ENCODE data around the gene FOXK1.

The FOXK1 gene

DNA sequence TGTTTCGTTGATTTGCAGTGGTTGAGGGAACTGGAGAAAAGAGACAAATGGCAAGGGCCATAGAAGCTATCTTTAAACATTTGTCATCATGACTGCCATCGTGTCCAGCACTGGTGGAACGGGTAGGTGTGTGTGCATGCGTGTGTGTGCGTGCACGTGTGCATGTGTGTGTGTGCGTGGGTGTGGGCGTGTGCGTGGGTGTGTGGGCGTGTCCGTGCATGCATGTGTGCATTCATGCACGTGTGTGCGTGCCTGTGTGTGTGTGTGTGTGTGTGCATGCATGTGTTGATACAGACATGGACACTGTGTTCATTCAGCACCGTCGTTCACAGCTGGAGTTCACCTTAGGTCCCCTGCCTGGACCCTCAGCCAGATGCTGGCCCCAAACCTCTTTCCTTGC lies 55.2 kb downstream of the FOXK1 start:
- Histone ChIP-seq H3K9me3 (ENCODE audit: control insufficient read depth, insufficient read depth, low read depth, low read length) (no peaks in the 10 kb centered on the region), H3K4me3 (ENCODE audit: low read depth, low read length) (no peak overlapping the region), H3K4me1 (ENCODE audit: control insufficient read depth, insufficient read depth, low read length) (peaks cover 5% of the 10 kb centered on the region), H3K36me3 (ENCODE audit: control insufficient read depth in 2 of 2, insufficient read depth in 1 of 2, low read length in 2 of 2) (peaks cover 2 to 15% of the 10 kb centered on the region in 2 experiments; a peak in 2 of 3 replicates), H3K27ac (ENCODE audit: extremely low read depth, low read depth, low read length) (no peak overlapping the region)
- CTCF ChIA-PET = interaction anchor here (0.6 kb wide), 1 partner anchor 40 kb away, joined by 3 read pairs; no protein-coding TSS in a partner anchor
- POLR2A ChIA-PET = no interaction called here
- TF ChIP-seq, protein P1, sequence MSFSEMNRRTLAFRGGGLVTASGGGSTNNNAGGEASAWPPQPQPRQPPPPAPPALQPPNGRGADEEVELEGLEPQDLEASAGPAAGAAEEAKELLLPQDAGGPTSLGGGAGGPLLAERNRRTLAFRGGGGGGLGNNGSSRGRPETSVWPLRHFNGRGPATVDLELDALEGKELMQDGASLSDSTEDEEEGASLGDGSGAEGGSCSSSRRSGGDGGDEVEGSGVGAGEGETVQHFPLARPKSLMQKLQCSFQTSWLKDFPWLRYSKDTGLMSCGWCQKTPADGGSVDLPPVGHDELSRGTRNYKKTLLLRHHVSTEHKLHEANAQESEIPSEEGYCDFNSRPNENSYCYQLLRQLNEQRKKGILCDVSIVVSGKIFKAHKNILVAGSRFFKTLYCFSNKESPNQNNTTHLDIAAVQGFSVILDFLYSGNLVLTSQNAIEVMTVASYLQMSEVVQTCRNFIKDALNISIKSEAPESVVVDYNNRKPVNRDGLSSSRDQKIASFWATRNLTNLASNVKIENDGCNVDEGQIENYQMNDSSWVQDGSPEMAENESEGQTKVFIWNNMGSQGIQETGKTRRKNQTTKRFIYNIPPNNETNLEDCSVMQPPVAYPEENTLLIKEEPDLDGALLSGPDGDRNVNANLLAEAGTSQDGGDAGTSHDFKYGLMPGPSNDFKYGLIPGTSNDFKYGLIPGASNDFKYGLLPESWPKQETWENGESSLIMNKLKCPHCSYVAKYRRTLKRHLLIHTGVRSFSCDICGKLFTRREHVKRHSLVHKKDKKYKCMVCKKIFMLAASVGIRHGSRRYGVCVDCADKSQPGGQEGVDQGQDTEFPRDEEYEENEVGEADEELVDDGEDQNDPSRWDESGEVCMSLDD (tag by site-specific recombination; IDR thresholded peaks at IDR 0.05) = no peak
- TF ChIP-seq, protein P2, sequence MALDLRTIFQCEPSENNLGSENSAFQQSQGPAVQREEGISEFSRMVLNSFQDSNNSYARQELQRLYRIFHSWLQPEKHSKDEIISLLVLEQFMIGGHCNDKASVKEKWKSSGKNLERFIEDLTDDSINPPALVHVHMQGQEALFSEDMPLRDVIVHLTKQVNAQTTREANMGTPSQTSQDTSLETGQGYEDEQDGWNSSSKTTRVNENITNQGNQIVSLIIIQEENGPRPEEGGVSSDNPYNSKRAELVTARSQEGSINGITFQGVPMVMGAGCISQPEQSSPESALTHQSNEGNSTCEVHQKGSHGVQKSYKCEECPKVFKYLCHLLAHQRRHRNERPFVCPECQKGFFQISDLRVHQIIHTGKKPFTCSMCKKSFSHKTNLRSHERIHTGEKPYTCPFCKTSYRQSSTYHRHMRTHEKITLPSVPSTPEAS (tag by site-specific recombination; IDR thresholded peaks at IDR 0.05) = peak; percentile 74
- TF ChIP-seq ZFHX2 (tag by site-specific recombination; conservative IDR thresholded peaks at IDR 0.05) = peak; percentile 72
- TF ChIP-seq KLF9 (tag by site-specific recombination; IDR thresholded peaks at IDR 0.05; ENCODE audit: low read depth) = peak; percentile 85
- TF ChIP-seq ZNF654 (tag by site-specific recombination; IDR thresholded peaks at IDR 0.05; ENCODE audit: low read depth) = no peak
- TF ChIP-seq ZFP3 (tag by site-specific recombination; IDR thresholded peaks at IDR 0.05; ENCODE audit: low read depth) = no peak
- TF ChIP-seq, protein P3, sequence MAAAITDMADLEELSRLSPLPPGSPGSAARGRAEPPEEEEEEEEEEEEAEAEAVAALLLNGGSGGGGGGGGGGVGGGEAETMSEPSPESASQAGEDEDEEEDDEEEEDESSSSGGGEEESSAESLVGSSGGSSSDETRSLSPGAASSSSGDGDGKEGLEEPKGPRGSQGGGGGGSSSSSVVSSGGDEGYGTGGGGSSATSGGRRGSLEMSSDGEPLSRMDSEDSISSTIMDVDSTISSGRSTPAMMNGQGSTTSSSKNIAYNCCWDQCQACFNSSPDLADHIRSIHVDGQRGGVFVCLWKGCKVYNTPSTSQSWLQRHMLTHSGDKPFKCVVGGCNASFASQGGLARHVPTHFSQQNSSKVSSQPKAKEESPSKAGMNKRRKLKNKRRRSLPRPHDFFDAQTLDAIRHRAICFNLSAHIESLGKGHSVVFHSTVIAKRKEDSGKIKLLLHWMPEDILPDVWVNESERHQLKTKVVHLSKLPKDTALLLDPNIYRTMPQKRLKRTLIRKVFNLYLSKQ (tag by site-specific recombination; IDR thresholded peaks at IDR 0.05; ENCODE audit: borderline replicate concordance) = no peak
- TF ChIP-seq EGR2 (tag by site-specific recombination; IDR thresholded peaks at IDR 0.05; ENCODE audit: low read depth) = peak; percentile 78
- no peak for TF ChIP-seq ZNF747 (tag by site-specific recombination; IDR thresholded peaks at IDR 0.05)

DNA sequence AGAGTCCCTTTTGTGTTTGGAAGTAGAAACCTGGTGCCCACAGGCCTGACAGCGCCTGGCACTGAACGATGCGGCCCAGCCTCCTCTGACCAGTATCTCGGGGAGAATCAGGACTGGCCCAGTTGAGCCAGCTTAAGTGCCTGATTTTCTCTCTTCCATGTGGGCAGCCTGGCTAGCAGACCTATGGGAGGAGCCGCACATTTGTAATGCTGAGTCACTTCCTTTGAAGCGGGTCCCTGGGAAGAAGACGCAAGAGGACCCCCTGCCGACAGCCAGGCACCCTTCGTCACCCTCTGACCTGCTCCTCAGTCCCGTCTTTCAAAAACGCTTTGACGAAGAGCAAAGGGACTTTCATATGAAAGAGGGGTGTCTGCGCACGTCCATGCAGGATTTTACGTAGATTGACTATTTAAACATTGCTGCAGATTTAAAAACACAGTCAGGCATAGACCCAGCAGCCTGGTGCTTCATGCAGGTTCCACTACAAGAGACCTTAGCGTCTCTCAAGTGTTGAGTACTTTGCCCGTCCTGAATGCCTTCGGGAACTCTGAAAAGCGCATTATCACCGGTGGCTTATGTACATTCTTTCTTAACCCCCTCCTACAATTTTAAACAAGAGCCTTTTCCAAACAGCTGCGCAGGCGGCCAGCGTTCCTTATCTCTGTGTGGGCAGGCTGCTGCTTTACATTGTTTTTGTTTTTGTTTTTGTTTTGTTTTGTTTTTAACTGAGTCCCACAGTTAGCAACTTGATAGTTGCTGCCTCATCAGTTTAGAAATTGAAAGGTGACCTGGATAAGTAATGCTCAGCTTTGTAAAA lies 56.8 kb downstream of the FOXK1 start:
- Histone ChIP-seq H3K4me1 (ENCODE audit: control insufficient read depth, insufficient read depth, low read length) (peaks cover 10% of the 10 kb centered on the region), H3K27ac (ENCODE audit: extremely low read depth, low read depth, low read length) (peak overlapping the region; percentile 13; the same call in 1 of the 2 replicates), H3K36me3 (ENCODE audit: control insufficient read depth in 2 of 2, insufficient read depth in 1 of 2, low read length in 2 of 2) (peaks cover 5 to 19% of the 10 kb centered on the region in 2 experiments; a peak in 2 of 3 replicates), H3K9me3 (ENCODE audit: control insufficient read depth, insufficient read depth, low read depth, low read length) (no peaks in the 10 kb centered on the region), H3K4me3 (ENCODE audit: low read depth, low read length) (no peak overlapping the region)
- ChIA-PET POLR2A (no interaction called here), CTCF (interaction anchor here (0.6 kb wide), 1 partner anchor 235 kb away, joined by 3 read pairs; no protein-coding TSS in a partner anchor)
- TF ChIP-seq ZNF610 (tag by site-specific recombination; IDR thresholded peaks at IDR 0.05; ENCODE audit: borderline replicate concordance) = no peak
- TF ChIP-seq EGR2 (tag by site-specific recombination; IDR thresholded peaks at IDR 0.05; ENCODE audit: low read depth) = peak; percentile 42; the same call in 1 of the 2 replicates
- TF ChIP-seq REPIN1 (tag by site-specific recombination; IDR thresholded peaks at IDR 0.05; ENCODE audit: low read depth) = no peak
- no peak for TF ChIP-seq ZNF660 (tag by site-specific recombination; IDR thresholded peaks at IDR 0.05)
- TF ChIP-seq ZNF664 (tag by site-specific recombination; IDR thresholded peaks at IDR 0.05) = no peak
- TF ChIP-seq, protein P3 (tag by site-specific recombination; IDR thresholded peaks at IDR 0.05; ENCODE audit: borderline replicate concordance) = no peak
- TF ChIP-seq SP7 (tag by site-specific recombination; IDR thresholded peaks at IDR 0.05) = peak; percentile 27; the same call in 1 of the 2 replicates
- TF ChIP-seq, protein P4, sequence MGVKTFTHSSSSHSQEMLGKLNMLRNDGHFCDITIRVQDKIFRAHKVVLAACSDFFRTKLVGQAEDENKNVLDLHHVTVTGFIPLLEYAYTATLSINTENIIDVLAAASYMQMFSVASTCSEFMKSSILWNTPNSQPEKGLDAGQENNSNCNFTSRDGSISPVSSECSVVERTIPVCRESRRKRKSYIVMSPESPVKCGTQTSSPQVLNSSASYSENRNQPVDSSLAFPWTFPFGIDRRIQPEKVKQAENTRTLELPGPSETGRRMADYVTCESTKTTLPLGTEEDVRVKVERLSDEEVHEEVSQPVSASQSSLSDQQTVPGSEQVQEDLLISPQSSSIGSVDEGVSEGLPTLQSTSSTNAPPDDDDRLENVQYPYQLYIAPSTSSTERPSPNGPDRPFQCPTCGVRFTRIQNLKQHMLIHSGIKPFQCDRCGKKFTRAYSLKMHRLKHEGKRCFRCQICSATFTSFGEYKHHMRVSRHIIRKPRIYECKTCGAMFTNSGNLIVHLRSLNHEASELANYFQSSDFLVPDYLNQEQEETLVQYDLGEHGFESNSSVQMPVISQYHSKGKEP (tag by site-specific recombination; IDR thresholded peaks at IDR 0.05) = no peak
- TF ChIP-seq, protein P5, sequence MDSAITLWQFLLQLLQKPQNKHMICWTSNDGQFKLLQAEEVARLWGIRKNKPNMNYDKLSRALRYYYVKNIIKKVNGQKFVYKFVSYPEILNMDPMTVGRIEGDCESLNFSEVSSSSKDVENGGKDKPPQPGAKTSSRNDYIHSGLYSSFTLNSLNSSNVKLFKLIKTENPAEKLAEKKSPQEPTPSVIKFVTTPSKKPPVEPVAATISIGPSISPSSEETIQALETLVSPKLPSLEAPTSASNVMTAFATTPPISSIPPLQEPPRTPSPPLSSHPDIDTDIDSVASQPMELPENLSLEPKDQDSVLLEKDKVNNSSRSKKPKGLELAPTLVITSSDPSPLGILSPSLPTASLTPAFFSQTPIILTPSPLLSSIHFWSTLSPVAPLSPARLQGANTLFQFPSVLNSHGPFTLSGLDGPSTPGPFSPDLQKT (IDR thresholded peaks at IDR 0.05; ENCODE audit: borderline replicate concordance, low read depth, low read length) = no peak
- TF ChIP-seq, protein P6, sequence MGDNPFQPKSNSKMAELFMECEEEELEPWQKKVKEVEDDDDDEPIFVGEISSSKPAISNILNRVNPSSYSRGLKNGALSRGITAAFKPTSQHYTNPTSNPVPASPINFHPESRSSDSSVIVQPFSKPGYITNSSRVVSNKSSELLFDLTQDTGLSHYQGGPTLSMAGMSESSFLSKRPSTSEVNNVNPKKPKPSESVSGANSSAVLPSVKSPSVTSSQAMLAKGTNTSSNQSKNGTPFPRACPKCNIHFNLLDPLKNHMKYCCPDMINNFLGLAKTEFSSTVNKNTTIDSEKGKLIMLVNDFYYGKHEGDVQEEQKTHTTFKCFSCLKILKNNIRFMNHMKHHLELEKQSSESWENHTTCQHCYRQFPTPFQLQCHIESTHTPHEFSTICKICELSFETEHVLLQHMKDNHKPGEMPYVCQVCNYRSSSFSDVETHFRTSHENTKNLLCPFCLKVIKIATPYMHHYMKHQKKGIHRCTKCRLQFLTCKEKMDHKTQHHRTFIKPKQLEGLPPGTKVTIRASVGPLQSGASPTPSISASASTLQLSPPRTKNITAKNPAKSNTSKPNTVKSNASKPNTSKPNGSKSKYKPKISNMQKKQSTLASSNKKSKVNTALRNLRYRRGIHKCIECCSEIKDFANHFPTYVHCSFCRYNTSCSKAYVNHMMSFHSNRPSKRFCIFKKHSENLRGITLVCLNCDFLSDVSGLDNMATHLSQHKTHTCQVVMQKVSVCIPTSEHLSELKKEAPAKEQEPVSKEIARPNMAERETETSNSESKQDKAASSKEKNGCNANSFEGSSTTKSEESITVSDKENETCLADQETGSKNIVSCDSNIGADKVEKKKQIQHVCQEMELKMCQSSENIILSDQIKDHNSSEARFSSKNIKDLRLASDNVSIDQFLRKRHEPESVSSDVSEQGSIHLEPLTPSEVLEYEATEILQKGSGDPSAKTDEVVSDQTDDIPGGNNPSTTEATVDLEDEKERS (tag by site-specific recombination; IDR thresholded peaks at IDR 0.05) = no peak
- TF ChIP-seq ZNF791 (tag by site-specific recombination; IDR thresholded peaks at IDR 0.05) = no peak
- TF ChIP-seq ZFHX2 (tag by site-specific recombination; conservative IDR thresholded peaks at IDR 0.05) = peak; percentile 25; the same call in 1 of the 2 replicates
- TF ChIP-seq ZNF785 (tag by site-specific recombination; IDR thresholded peaks at IDR 0.05) = no peak
